K562 (cell line): ENCODE data around the gene FRMD7. TPM values are rescaled to one million over a fixed set of nuclear protein-coding genes. Genes with fewer than 3 reads are reported as not detected.

Experiments used
- ATAC-seq: fragments of 200-7000 bp; cut with Tn5 transposase; 3 replicates; pipeline ENCODE4 v1.9.1; 2020; ENCODE audit warnings: moderate library complexity
- BruUV-seq: library from RNA; stranded (reverse); fragments of 400-500 nt; replicated peaks from 2 replicates; lab custom pipeline; 2021; lab: Mats Ljungman, UMichigan
- CTCF ChIA-PET: fragments of 300-600 bp; formaldehyde crosslinking; extraction: SDS; loops from one replicate; lab custom pipeline; 2021; ENCODE audit warnings: low intra/inter-chr PET ratio; lab: Yijun Ruan, JAX
- POLR2A ChIA-PET: fragments of 300-600, 350-650 bp; sonication (Branson Sonifier 250); formaldehyde crosslinking; extraction: SDS; loops from one replicate; lab custom pipeline; 2021; ENCODE audit warnings: antibody characterized with exemption, inconsistent platforms; lab: Yijun Ruan, JAX
- DNase-seq, 4 experiments: peaks; one replicate each; pipeline versions ENCODE4 v3.0.0 to v3.0.0-alpha.2; 2011 to 2018; ENCODE audit warnings: low spot score in 3 of 4, mixed read lengths in 3 of 4; ENCODE audit errors: extremely low read depth in 1 of 4
- FAIRE-seq: peaks from 2 replicates; lab custom pipeline; 2011; peaks lifted over from hg19 to GRCh38; lab: Jason Lieb, UNC
- H2AFZ ChIP-seq: 2 replicates; pipeline ENCODE4 v1.6.0; 2011; ENCODE audit warnings: low read depth, low read length, control low read depth, inconsistent platforms
- H3K27ac ChIP-seq: fragments of 200-600 bp; 3 replicates; pipeline ENCODE4 v1.8.0; 2011; ENCODE audit warnings: low read depth, mild to moderate bottlenecking, control low read depth, inconsistent platforms, low read length, moderate library complexity, mixed read lengths; ENCODE audit errors: extremely low read depth
- H3K27me3 ChIP-seq, 2 experiments: fragments of 300-600 bp in 1 of 2; 2 replicates in 1 of 2; 3 replicates in 1 of 2; pipeline versions ENCODE4 v1.6.0 to v1.8.0; 2011; ENCODE audit warnings: inconsistent platforms in 2 of 2, low read length in 2 of 2, mild to moderate bottlenecking in 1 of 2, mixed read lengths in 1 of 2, moderate library complexity in 1 of 2; ENCODE audit not compliant: control insufficient read depth in 2 of 2, insufficient read depth in 2 of 2
- H3K36me3 ChIP-seq: fragments of 300-600 bp; 3 replicates; pipeline ENCODE4 v1.8.0; 2011; ENCODE audit warnings: mild to moderate bottlenecking, low read length, inconsistent platforms; ENCODE audit not compliant: control insufficient read depth, insufficient read depth
- H3K4me1 ChIP-seq, 2 experiments: fragments of 200-600 bp in 1 of 2; replicated peaks in 1 of 2; 2 replicates in 1 of 2; 3 replicates in 1 of 2; pipeline versions ENCODE4 v1.5.1 to v1.8.0; 2011; ENCODE audit warnings: inconsistent platforms in 2 of 2, low read length in 2 of 2, mild to moderate bottlenecking in 1 of 2, mixed read lengths in 1 of 2, moderate library complexity in 1 of 2; ENCODE audit not compliant: control insufficient read depth in 2 of 2, insufficient read depth in 2 of 2
- H3K4me2 ChIP-seq: 2 replicates; pipeline ENCODE4 v1.6.1; 2011; ENCODE audit warnings: low read length, control low read depth, inconsistent platforms, mixed read lengths; ENCODE audit not compliant: insufficient read depth
- H3K4me3 ChIP-seq: fragments of 200-600 bp; sonication (generic), shearing (Covaris generic); 2 replicates; pipeline ENCODE4 v1.5.1; 2016; ENCODE audit warnings: control low read depth, inconsistent platforms
- H3K79me2 ChIP-seq: fragments of 200-600 bp; 3 replicates; pipeline ENCODE4 v1.8.0; 2011; ENCODE audit warnings: low read length, inconsistent platforms; ENCODE audit not compliant: control insufficient read depth, insufficient read depth
- H3K9ac ChIP-seq, 2 experiments: 2 replicates each; pipeline versions ENCODE4 v1.6.0 to v1.6.1; 2011; ENCODE audit warnings: low read depth in 2 of 2, low read length in 2 of 2, control low read depth in 1 of 2, inconsistent platforms in 1 of 2, mild to moderate bottlenecking in 1 of 2, mixed read lengths in 1 of 2; ENCODE audit not compliant: insufficient read depth in 1 of 2
- H3K9me1 ChIP-seq: one replicate; pipeline ENCODE4 v1.6.0; 2011; ENCODE audit warnings: inconsistent platforms, mild to moderate bottlenecking, low read length, moderate library complexity; ENCODE audit not compliant: control insufficient read depth, insufficient read depth
- H3K9me3 ChIP-seq: replicated peaks from 2 replicates; pipeline ENCODE4 v1.5.1; 2011; ENCODE audit warnings: low read depth, low read length, inconsistent platforms; ENCODE audit not compliant: control insufficient read depth, insufficient read depth
- H4K20me1 ChIP-seq: replicated peaks from 2 replicates; pipeline ENCODE4 v1.6.1; 2011; ENCODE audit warnings: low read length, inconsistent platforms, mixed read lengths; ENCODE audit not compliant: control insufficient read depth, insufficient read depth
- ADNP ChIP-seq: fragments of 200-800 bp; sonication (Bioruptor generic); IDR thresholded peaks from 2 replicates; pipeline ENCODE4 v1.6.1; 2016; ENCODE audit warnings: missing genetic modification characterization, missing compliant biosample characterization
- COPS2 ChIP-seq: fragments of 450-650 bp; conservative IDR thresholded peaks from 2 replicates; pipeline ENCODE4 v1.6.1; 2016; ENCODE audit warnings: mild to moderate bottlenecking, moderate library complexity
- DEAF1 ChIP-seq: fragments of 450-650 bp; formaldehyde crosslinking; IDR thresholded peaks from 2 replicates; pipeline ENCODE4 v1.4.0; 2020; ENCODE audit warnings: mild to moderate bottlenecking, moderate library complexity
- GTF2A2 ChIP-seq: IDR thresholded peaks from 2 replicates; pipeline ENCODE4 v1.6.1; 2016; ENCODE audit warnings: mild to moderate bottlenecking, missing genetic modification characterization, missing compliant biosample characterization
- HDGF ChIP-seq: fragments of 450-650 bp; IDR thresholded peaks from 2 replicates; pipeline ENCODE4 v1.6.1; 2016
- HSF4 ChIP-seq: fragments of 250-450 bp; sonication (Bioruptor Pico); IDR thresholded peaks from 2 replicates; pipeline ENCODE4 v2.1.2; 2022; ENCODE audit warnings: mild to moderate bottlenecking, moderate library complexity, borderline replicate concordance
- MYNN ChIP-seq, 2 experiments: sonication (generic); formaldehyde crosslinking in 1 of 2; IDR thresholded peaks; 2 replicates each; pipeline versions ENCODE4 v1.5.0 to v1.6.1; 2016 to 2020; ENCODE audit warnings: antibody characterized with exemption in 1 of 2, missing genetic modification reagents in 1 of 2
- NCOR1 ChIP-seq: fragments of 450-650 bp; IDR thresholded peaks from 2 replicates; pipeline ENCODE4 v1.6.1; 2016; ENCODE audit warnings: mild to moderate bottlenecking, moderate library complexity
- RUNX1 ChIP-seq: sonication (generic); IDR thresholded peaks from 2 replicates; pipeline ENCODE4 v1.6.1; 2016; ENCODE audit warnings: antibody characterized with exemption, low read depth
- SNRNP70 ChIP-seq: fragments of 200-400 bp; formaldehyde crosslinking; optimal IDR thresholded peaks from 2 replicates; pipeline ENCODE3; 2017; ENCODE audit warnings: low read depth, low read length
- TBL1XR1 ChIP-seq, 2 experiments: IDR thresholded peaks; 2 replicates each; pipeline ENCODE4 v1.6.1; 2012; ENCODE audit warnings: improper control_type of control experiment in 2 of 2, low read length in 2 of 2, mild to moderate bottlenecking in 1 of 2
- TCF7L2 ChIP-seq: fragments of 150-350 bp; IDR thresholded peaks from 2 replicates; pipeline ENCODE4 v1.6.1; 2016; ENCODE audit warnings: low read depth, mild to moderate bottlenecking, low read length, moderate library complexity
- TRIM24 ChIP-seq, 2 experiments: fragments of 450-650 bp; IDR thresholded peaks; 2 replicates each; pipeline ENCODE4 v1.6.1; 2016
- USF1 ChIP-seq: sonication (generic); formaldehyde crosslinking; IDR thresholded peaks from 2 replicates; pipeline ENCODE4 v1.9.0; 2022; ENCODE audit warnings: mild to moderate bottlenecking, missing genetic modification reagents
- YBX1 ChIP-seq: fragments of 450-650 bp; IDR thresholded peaks from 2 replicates; pipeline ENCODE4 v1.7.1; 2016; ENCODE audit warnings: mild to moderate bottlenecking
- ZC3H4 ChIP-seq: sonication (generic); formaldehyde crosslinking; IDR thresholded peaks from 2 replicates; pipeline ENCODE4 v1.9.0; 2021; ENCODE audit warnings: missing genetic modification reagents, borderline replicate concordance
- WGBS: fragments of 100-300 bp; shearing (Covaris generic); methylation state at CpG from one replicate; pipeline ENCODE4 v1.1.6; 2016; ENCODE audit warnings: low coverage, mixed read lengths; ENCODE audit not compliant: insufficient coverage; ENCODE audit errors: missing lambda C conversion rate; 5-methylcytosine and 5-hydroxymethylcytosine counted together
- in situ Hi-C: fragments of 300-500 bp; cut with MboI; formaldehyde crosslinking; loops from 4 replicates; pipeline ENCODE4 v1.15.0; 2018; ENCODE audit warnings: inconsistent platforms, mixed read lengths
- intact Hi-C: fragments of 100-400 bp; cut with micrococcal nuclease; formaldehyde crosslinking; loops from 2 replicates; pipeline ENCODE4 v1.14.2; 2022
- polyA plus RNA-seq, 8 experiments: library from polyadenylated mRNA; depleted of rRNA in 4 of 8; stranded (reverse) in 5 of 8; unstranded in 3 of 8; fragments of >200 nt; fragmentation: Nextera tagmentation in 2 of 8; fragmentation: Illumina TruSeq in 1 of 8; extraction: Ambion mirVana in 2 of 8; extraction: Trizol in 1 of 8; gene quantifications; 2 replicates each; pipeline versions ENCODE4 v1.2.1 to v1.2.3, GENCODE V29; 2011 to 2014; ENCODE audit warnings: inconsistent platforms in 1 of 8, missing spikeins in 1 of 8
- total RNA-seq, 7 experiments: library from RNA; depleted of rRNA in 6 of 7; stranded (reverse); fragments of >200 nt in 6 of 7; fragmentation: Illumina TruSeq in 2 of 7; extraction: Trizol in 2 of 7; gene quantifications; 2 replicates each; pipeline versions ENCODE4 v1.2.1 to v1.2.3, GENCODE V29; 2011 to 2021; ENCODE audit warnings: low replicate concordance in 1 of 7

Gene FRMD7
- total and polyA plus RNA-seq, 9 of the 15 experiments (the other 6 are each of a cell fraction or from before 2014, with no cell fraction given) = 0.06 to 0.09 TPM; not detected in 7

- ChIA-PET CTCF (interaction anchor here (0.5 to 0.7 kb wide), 2 partner anchors 45 to 46 kb away, joined by 3 to 4 read pairs; no protein-coding TSS in a partner anchor), POLR2A (no interaction called here)
- no peak overlapping the region for H3K9ac ChIP-seq
- WGBS = 4% methylated on average over 3 of the region's 3 CpGs
- no peaks in the 10 kb centered on the region for H3K79me2 ChIP-seq
- ATAC-seq (no peak), DNase-seq (no peak), FAIRE-seq (no peak)
- BruUV-seq = no TSS peak
- no peak overlapping the region for H3K4me3 ChIP-seq
- peaks cover 0 to 3% of the 10 kb centered on the region in 2 experiments; a peak in 1 of 5 replicates for H3K27me3 ChIP-seq
- intact Hi-C loops = no loop called here
- in situ Hi-C loops = no loop called here
- H3K4me1 ChIP-seq = no peaks in the 10 kb centered on the region
- no peak overlapping the region for H3K27ac ChIP-seq
- H4K20me1 ChIP-seq = no peaks in the 10 kb centered on the region
- no peaks in the 10 kb centered on the region for H3K36me3 ChIP-seq
- no peak overlapping the region for H2AFZ ChIP-seq
- no peak overlapping the region for H3K4me2 ChIP-seq
- H3K9me1 ChIP-seq = no peaks in the 10 kb centered on the region
- no peaks in the 10 kb centered on the region for H3K9me3 ChIP-seq
- no peak for TF ChIP-seq YBX1
- no peak for TF ChIP-seq RUNX1
- no peak for TF ChIP-seq HSF4 (CRISPR knock-in tag)
- TF ChIP-seq ADNP (tag) = no peak
- TF ChIP-seq TBL1XR1 (IDR thresholded peaks at IDR 0.05; ENCODE audit: low read length in 2 of 2) = no peak
- TF ChIP-seq HDGF = no peak
- no peak for TF ChIP-seq USF1 (CRISPR knock-in tag)
- TF ChIP-seq TCF7L2 = no peak
- TF ChIP-seq NCOR1 = no peak
- no peak for TF ChIP-seq COPS2
- TF ChIP-seq GTF2A2 (tag) = no peak
- TF ChIP-seq DEAF1 = no peak
- TF ChIP-seq MYNN (IDR thresholded peaks at IDR 0.05) = no peak
- no peak for TF ChIP-seq MYNN (CRISPR knock-in tag; IDR thresholded peaks at IDR 0.05)
- no peak for TF ChIP-seq TRIM24 (IDR thresholded peaks at IDR 0.05)
- no peak for TF ChIP-seq SNRNP70
- no peak for TF ChIP-seq ZC3H4 (CRISPR knock-in tag)
Observed at GRCh38 chrX:132171881-132172280, 44.1 kb upstream of the FRMD7 start.
